HG02588 (cell line): ENCODE data around the gene DCHS2.
"Not testable (repeated sequence)": the region's sequence is repeated elsewhere in the genome, so short reads cannot be mapped to it uniquely, and the experiment has no call there.

Experiments used
- ATAC-seq: cut with Tn5 transposase; IDR thresholded peaks from one replicate; pipeline ENCODE4 v1.9.1; 2021; ENCODE audit warnings: mild to moderate bottlenecking, moderate library complexity; ENCODE audit not compliant: unreplicated experiment

Gene DCHS2

GRCh38 chr4:154231806-154232478, 259.7 kb downstream of the DCHS2 start:
- ATAC-seq = no peak

DNA sequence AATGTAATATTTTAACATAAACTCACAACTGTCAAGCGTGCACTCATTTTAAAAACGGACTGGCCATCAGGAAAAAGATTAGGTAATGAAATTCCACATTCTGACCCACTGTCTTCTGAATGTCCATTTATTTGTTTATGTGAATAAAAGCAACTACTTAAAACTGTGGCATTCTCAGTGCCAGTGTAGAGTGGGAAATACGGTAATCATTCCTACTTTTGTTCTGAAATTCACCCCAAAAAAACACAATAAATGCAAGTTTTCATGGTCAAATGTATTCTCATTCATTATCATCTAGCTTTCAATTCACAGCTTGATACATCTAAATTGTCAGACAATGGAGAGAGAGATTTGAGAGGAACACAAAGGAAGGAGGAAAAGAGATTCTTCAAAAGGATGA, 260.9 kb downstream of the DCHS2 start:
- no peak for ATAC-seq

- ATAC-seq = no peak
Measured at GRCh38 chr4:154230091-154230490, 261.5 kb downstream of the DCHS2 start.

DNA sequence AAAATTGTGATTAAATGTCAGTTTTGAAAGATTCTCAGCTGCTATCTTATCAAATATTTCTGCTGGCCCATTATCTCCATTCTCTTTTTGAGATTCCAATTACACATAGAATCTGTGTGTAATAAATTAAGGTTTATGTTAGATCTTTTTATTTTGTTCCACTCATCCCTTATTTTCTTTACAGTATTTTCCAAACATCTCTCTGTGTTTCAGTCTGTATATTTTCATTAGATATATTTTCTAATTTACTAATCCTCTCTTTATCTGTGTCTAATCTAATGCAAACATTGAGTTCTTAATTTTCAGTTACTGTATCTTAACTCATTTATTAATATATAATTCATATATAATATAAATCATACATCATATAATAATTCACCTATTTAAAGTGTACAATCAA, 268.7 kb downstream of the DCHS2 start:
- ATAC-seq = no peak

DNA sequence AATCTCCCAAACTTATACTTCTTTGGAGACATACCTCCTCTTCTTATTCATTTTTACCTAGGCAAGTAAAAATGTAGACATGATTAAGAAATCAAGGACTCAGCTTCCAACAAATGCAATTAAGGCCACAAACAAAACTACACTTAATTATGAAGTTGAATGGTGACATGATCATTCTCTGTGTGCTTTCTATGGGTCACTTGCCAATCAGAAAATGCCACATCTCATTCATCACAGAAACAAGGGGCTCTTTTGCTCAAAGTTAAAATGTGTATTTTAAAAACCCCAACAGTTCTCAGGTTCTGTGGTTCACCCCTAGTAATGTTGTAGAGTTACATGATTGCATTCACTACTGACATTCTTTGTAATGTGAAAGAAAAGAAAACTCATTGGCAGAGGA, 273.5 kb downstream of the DCHS2 start:
- ATAC-seq = no peak

GRCh38 chr4:154217384-154217783, 274.2 kb downstream of the DCHS2 start:
- ATAC-seq = not testable (repeated sequence)

GRCh38 chr4:154211506-154211905, 280.1 kb downstream of the DCHS2 start:
- no peak for ATAC-seq

- no peak for ATAC-seq
Measured at GRCh38 chr4:154208424-154208823, 283.2 kb downstream of the DCHS2 start.

GRCh38 chr4:154205471-154205870, 286.1 kb downstream of the DCHS2 start:
- no peak for ATAC-seq

DNA sequence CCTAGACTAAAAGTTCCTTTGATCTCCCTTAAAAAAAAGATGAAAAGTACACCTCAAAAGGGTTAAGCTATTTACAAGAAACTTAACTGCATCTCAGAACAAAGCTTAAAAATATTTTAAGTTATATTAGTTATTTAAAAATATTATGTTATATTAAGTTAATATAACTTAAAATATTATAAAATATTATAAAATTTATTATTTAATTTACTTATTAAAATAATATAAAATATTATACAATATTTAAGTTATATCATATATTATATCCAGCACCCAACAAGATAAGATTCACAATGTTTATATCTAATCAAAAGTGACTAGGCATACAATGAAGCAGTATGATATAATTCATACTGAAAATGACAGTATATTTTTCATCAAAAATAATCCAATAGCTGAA, 296.9 kb downstream of the DCHS2 start:
- no peak for ATAC-seq

- ATAC-seq = no peak
Measured at GRCh38 chr4:154192585-154192984, 299.0 kb downstream of the DCHS2 start.

GRCh38 chr4:154189346-154189745, 302.3 kb downstream of the DCHS2 start:
- ATAC-seq = no peak

GRCh38 chr4:154186888-154187287, 304.7 kb downstream of the DCHS2 start:
- no peak for ATAC-seq

GRCh38 chr4:154186035-154186434, 305.6 kb downstream of the DCHS2 start:
- ATAC-seq = no peak

- ATAC-seq = no peak
Measured at GRCh38 chr4:154184238-154184637, 307.4 kb downstream of the DCHS2 start.

- no peak for ATAC-seq
Measured at GRCh38 chr4:154183264-154183663, 308.3 kb downstream of the DCHS2 start.
